Peyer's patch (tissue), 4 donors: ENCODE measurements around the gene WWC1. TPM values are rescaled to one million over a fixed set of nuclear protein-coding genes. Genes with fewer than 3 reads are reported as not detected.
"Not testable (repeated sequence)": the region's sequence is repeated elsewhere in the genome, so short reads cannot be mapped to it uniquely, and the experiment has no call there.

Experiments
- DNase-seq, 3 donors: peaks; one replicate each; pipeline ENCODE4 v3.0.0-alpha.2; 2017 to 2019
- H3K27ac ChIP-seq, 4 donors: fragments of 200-600 bp; sonication (generic); one replicate each; pipeline ENCODE4 v1.5.1; 2016 to 2019
- H3K27me3 ChIP-seq, 2 donors: fragments of 200-600 bp; sonication (generic); one replicate each; pipeline ENCODE4 v1.5.1; 2019
- H3K36me3 ChIP-seq, 3 donors: fragments of 200-600 bp; sonication (generic); one replicate each; pipeline ENCODE4 v1.5.1; 2016 to 2019
- H3K4me1 ChIP-seq, 4 donors: fragments of 200-600 bp; sonication (generic); one replicate each; pipeline ENCODE4 v1.5.1; 2016 to 2019
- H3K4me3 ChIP-seq, 4 donors: fragments of 200-600 bp; sonication (generic); 1 replicate in 3 of 4; 2 replicates in 1 of 4; pipeline ENCODE4 v1.5.1; 2016 to 2019; ENCODE audit warnings: mild to moderate bottlenecking in 1 of 4
- H3K9me3 ChIP-seq, 4 donors: fragments of 200-600 bp; sonication (generic); one replicate each; pipeline ENCODE4 v1.5.1; 2016 to 2019; ENCODE audit warnings: mild to moderate bottlenecking in 1 of 4
- CTCF ChIP-seq, 6 experiments: fragments of 450-650 bp in 4 of 6; fragments of 200-600 bp in 2 of 6; sonication (generic) in 1 of 6; IDR thresholded peaks; one replicate each; pipeline ENCODE4 v1.5.1; 2017 to 2019; ENCODE audit warnings: antibody characterized with exemption in 6 of 6, mild to moderate bottlenecking in 3 of 6, moderate library complexity in 1 of 6
- POLR2A ChIP-seq, 2 donors: fragments of 450-650 bp; IDR thresholded peaks; one replicate each; pipeline ENCODE4 v1.5.1; 2017; ENCODE audit warnings: antibody characterized with exemption in 2 of 2, mild to moderate bottlenecking in 2 of 2, moderate library complexity in 2 of 2
- total RNA-seq, 4 donors: library from RNA; depleted of rRNA; stranded (reverse); fragments of >200 nt; gene quantifications; one replicate each; pipeline ENCODE4 v1.1.0, GENCODE V29; 2016

Gene WWC1
- total RNA-seq, 4 donors from 2014 or later, result 47.0 to 63.2 (median 52.8) TPM

- H3K27ac ChIP-seq, result peak overlapping the region in 2 of 4 donors; percentile 55 to 82
Observed at GRCh38 chr5:168430296-168430695, 138.9 kb downstream of the WWC1 start.

GRCh38 chr5:168432903-168433302, 141.5 kb downstream of the WWC1 start:
- no peak for TF ChIP-seq CTCF (IDR thresholded peaks at IDR 0.05)
- no peak for TF ChIP-seq POLR2A (IDR thresholded peaks at IDR 0.05)
- H3K9me3 ChIP-seq, result no peaks in the 10 kb centered on the region
- H3K4me1 ChIP-seq, result peaks cover 0 to 6% (median 0%) of the 10 kb centered on the region in 4 donors
- DNase-seq, result no peak
- H3K36me3 ChIP-seq, result peaks cover 0 to 13% (median 0%) of the 10 kb centered on the region in 3 donors
- H3K4me3 ChIP-seq, result no peak overlapping the region
- H3K27me3 ChIP-seq, result no peaks in the 10 kb centered on the region
- H3K27ac ChIP-seq, result no peak overlapping the region

More at GRCh38 chr5:168430296-168430695, 138.9 kb downstream of the WWC1 start:
- no peak overlapping the region for H3K4me3 ChIP-seq
- no peaks in the 10 kb centered on the region for H3K27me3 ChIP-seq
- no peaks in the 10 kb centered on the region for H3K9me3 ChIP-seq
- peaks cover 0 to 6% (median 0%) of the 10 kb centered on the region in 4 donors for H3K4me1 ChIP-seq
- peaks cover 0 to 13% (median 0%) of the 10 kb centered on the region in 3 donors for H3K36me3 ChIP-seq
- peak in 2 of 3 donors; percentile 69 to 74 for DNase-seq
- TF ChIP-seq POLR2A (IDR thresholded peaks at IDR 0.05), result peak in 1 of 2 donors; percentile 26
- TF ChIP-seq CTCF (IDR thresholded peaks at IDR 0.05), result no peak

- Histone ChIP-seq H3K27me3 (no peaks in the 10 kb centered on the region), H3K9me3 (no peaks in the 10 kb centered on the region), H3K27ac (no peak overlapping the region), H3K36me3 (peaks cover 0 to 7% (median 0%) of the 10 kb centered on the region in 3 donors), H3K4me1 (peaks cover 0 to 6% (median 0%) of the 10 kb centered on the region in 4 donors), H3K4me3 (no peak overlapping the region)
- TF ChIP-seq POLR2A (IDR thresholded peaks at IDR 0.05) (no peak), CTCF (IDR thresholded peaks at IDR 0.05) (no peak)
- DNase-seq, result no peak
Observed at GRCh38 chr5:168434001-168434400, 142.6 kb downstream of the WWC1 start.

- H3K4me1 ChIP-seq, result peaks cover 0 to 6% (median 0%) of the 10 kb centered on the region in 4 donors
- H3K36me3 ChIP-seq, result peaks cover 0 to 7% (median 0%) of the 10 kb centered on the region in 3 donors
- TF ChIP-seq CTCF (IDR thresholded peaks at IDR 0.05) (no peak), POLR2A (IDR thresholded peaks at IDR 0.05) (no peak)
- no peak overlapping the region for H3K27ac ChIP-seq
- no peak overlapping the region for H3K4me3 ChIP-seq
- H3K9me3 ChIP-seq, result no peaks in the 10 kb centered on the region
- no peaks in the 10 kb centered on the region for H3K27me3 ChIP-seq
- DNase-seq, result no peak
Observed at GRCh38 chr5:168434746-168435321, 143.4 kb downstream of the WWC1 start.

GRCh38 chr5:168435340-168435739, 143.9 kb downstream of the WWC1 start:
- H3K36me3 ChIP-seq, H3K4me3 ChIP-seq: not testable (repeated sequence)

GRCh38 chr5:168438349-168438748, 146.9 kb downstream of the WWC1 start:
- DNase-seq, result no peak
- TF ChIP-seq CTCF (IDR thresholded peaks at IDR 0.05), result no peak
- no peak for TF ChIP-seq POLR2A (IDR thresholded peaks at IDR 0.05)
- Histone ChIP-seq H3K9me3 (no peaks in the 10 kb centered on the region), H3K27me3 (no peaks in the 10 kb centered on the region), H3K4me1 (no peaks in the 10 kb centered on the region), H3K27ac (no peak overlapping the region), H3K36me3 (no peaks in the 10 kb centered on the region), H3K4me3 (no peak overlapping the region)

More at GRCh38 chr5:168435340-168435739, 143.9 kb downstream of the WWC1 start:
- DNase-seq, H3K27me3 ChIP-seq, H3K9me3 ChIP-seq, H3K27ac ChIP-seq, H3K4me1 ChIP-seq: not testable (repeated sequence)
